Esophagus (tissue), 2 donors: ENCODE results near the gene TTC27. TPM values are rescaled to one million over a fixed set of nuclear protein-coding genes. Genes with fewer than 3 reads are reported as not detected.

Experiments
- H3K27ac ChIP-seq, 2 donors: one replicate each; pipeline ENCODE4 v1.5.1; 2013; ENCODE audit warnings: low read depth in 2 of 2, mild to moderate bottlenecking in 2 of 2, inconsistent platforms in 1 of 2, low read length in 1 of 2, moderate library complexity in 1 of 2
- H3K27me3 ChIP-seq, 2 donors: one replicate each; pipeline ENCODE4 v1.6.1; 2013; ENCODE audit warnings: low read length in 2 of 2, control low read depth in 1 of 2, mild to moderate bottlenecking in 1 of 2; ENCODE audit not compliant: insufficient read depth in 2 of 2, control insufficient read depth in 1 of 2
- H3K36me3 ChIP-seq, 2 donors: one replicate each; pipeline ENCODE4 v1.6.1; 2013; ENCODE audit warnings: low read length in 1 of 2; ENCODE audit not compliant: control insufficient read depth in 2 of 2, insufficient read depth in 2 of 2
- H3K4me1 ChIP-seq, 2 donors: one replicate each; pipeline ENCODE4 v1.6.1; 2013; ENCODE audit warnings: low read length in 1 of 2; ENCODE audit not compliant: control insufficient read depth in 2 of 2, insufficient read depth in 2 of 2
- H3K4me3 ChIP-seq, 2 donors: one replicate each; pipeline ENCODE4 v1.5.1; 2013; ENCODE audit warnings: low read length in 2 of 2, mild to moderate bottlenecking in 2 of 2, low read depth in 1 of 2, moderate library complexity in 1 of 2
- H3K9me3 ChIP-seq, 2 donors: one replicate each; pipeline ENCODE4 v1.6.1; 2013; ENCODE audit warnings: mild to moderate bottlenecking in 2 of 2, low read depth in 1 of 2, low read length in 1 of 2, moderate library complexity in 1 of 2; ENCODE audit not compliant: control insufficient read depth in 2 of 2, insufficient read depth in 1 of 2
- WGBS, 2 donors: extraction: QIAGEN DNeasy Blood & Tissue Kit; methylation state at CpG; one replicate each; pipeline ENCODE4 v1.1.7; 2013; 5-methylcytosine and 5-hydroxymethylcytosine counted together
- polyA plus RNA-seq, 2 donors: library from polyadenylated mRNA; stranded (reverse); fragments of 200-250 nt; gene quantifications; one replicate each; pipeline ENCODE4 v1.2.3, GENCODE V29; 2013
- donor health status: healthy with polysubstance abuse.
- donor health status: Bipolar disorder and iron deficiency.

Gene TTC27
- polyA plus RNA-seq, 2 donors = 3.7 to 9.8 TPM

DNA sequence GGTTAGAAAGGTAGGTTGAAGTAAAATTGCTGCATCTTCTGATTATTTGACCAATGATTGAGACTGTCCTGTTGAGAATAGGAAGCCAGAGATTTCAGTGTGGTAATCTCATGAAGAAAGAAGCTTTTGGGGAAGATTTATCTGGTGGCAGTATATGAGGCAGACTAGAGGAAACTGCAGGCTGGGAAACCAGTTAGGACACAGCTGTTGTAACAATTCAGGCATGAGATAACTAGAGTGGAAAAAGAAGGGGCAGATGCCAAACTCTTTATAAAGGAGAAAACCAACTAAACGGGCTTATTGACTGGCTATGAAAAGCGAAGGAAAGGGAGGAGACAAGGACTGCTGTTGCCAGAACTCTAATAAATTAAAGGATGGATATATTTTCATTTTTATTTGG is 155.6 kb downstream of the TTC27 start:
- no peaks in the 10 kb centered on the region for H3K36me3 ChIP-seq

DNA sequence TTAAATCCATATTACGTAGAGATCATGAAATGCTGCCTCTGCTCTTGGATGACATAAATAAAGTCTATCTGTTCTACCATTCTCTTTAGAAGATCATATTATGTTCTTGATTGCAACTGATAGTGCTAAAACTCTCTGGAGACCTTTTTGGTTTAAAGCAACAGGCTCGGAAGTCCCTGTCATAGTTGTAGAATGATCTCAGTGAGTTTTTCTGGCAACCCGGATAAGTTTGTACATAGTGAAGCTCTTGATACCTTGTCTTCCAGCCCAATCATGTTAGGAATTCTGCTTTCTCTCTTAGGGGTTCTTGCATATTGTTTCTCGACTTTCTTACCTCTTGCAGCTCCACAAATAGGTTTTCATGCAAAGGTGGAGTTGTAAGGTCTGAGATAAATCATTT is 156.1 kb downstream of the TTC27 start:
- H3K27me3 ChIP-seq = no peaks in the 10 kb centered on the region
- no peaks in the 10 kb centered on the region for H3K4me1 ChIP-seq
- H3K4me3 ChIP-seq = no peak overlapping the region
- H3K36me3 ChIP-seq = no peaks in the 10 kb centered on the region
- H3K27ac ChIP-seq = no peak overlapping the region
- 81 to 83% methylated on average over 4 of the region's 4 CpGs for WGBS, 2 donors
- peaks cover 0 to 3% of the 10 kb centered on the region in 2 donors for H3K9me3 ChIP-seq

More for the DNA sequence above, 155.6 kb downstream of the TTC27 start:
- H3K27me3 ChIP-seq = no peaks in the 10 kb centered on the region
- H3K9me3 ChIP-seq = peaks cover 0 to 3% of the 10 kb centered on the region in 2 donors
- WGBS, 2 donors = 70 to 83% methylated on average over 2 of the region's 2 CpGs
- no peaks in the 10 kb centered on the region for H3K4me1 ChIP-seq
- no peak overlapping the region for H3K27ac ChIP-seq
- no peak overlapping the region for H3K4me3 ChIP-seq

GRCh38 chr2:32787207-32787606 is 159.4 kb downstream of the TTC27 start:
- Histone ChIP-seq H3K4me1 (no peaks in the 10 kb centered on the region), H3K9me3 (peaks cover 0 to 3% of the 10 kb centered on the region in 2 donors), H3K27ac (no peak overlapping the region), H3K36me3 (no peaks in the 10 kb centered on the region), H3K27me3 (no peaks in the 10 kb centered on the region), H3K4me3 (no peak overlapping the region)

GRCh38 chr2:32788114-32788513 is 160.3 kb downstream of the TTC27 start:
- Histone ChIP-seq H3K27ac (no peak overlapping the region), H3K27me3 (no peaks in the 10 kb centered on the region), H3K4me3 (no peak overlapping the region), H3K9me3 (peaks cover 0 to 3% of the 10 kb centered on the region in 2 donors), H3K36me3 (peaks cover 0 to 2% of the 10 kb centered on the region in 2 donors), H3K4me1 (no peaks in the 10 kb centered on the region)
- WGBS, 2 donors = 60 to 85% methylated on average over 1 of the region's 1 CpG

- Histone ChIP-seq H3K27me3 (no peaks in the 10 kb centered on the region), H3K4me1 (no peaks in the 10 kb centered on the region), H3K4me3 (no peak overlapping the region), H3K27ac (no peak overlapping the region), H3K36me3 (peaks cover 0 to 2% of the 10 kb centered on the region in 2 donors), H3K9me3 (no peaks in the 10 kb centered on the region)
- WGBS, 2 donors = 89 to 93% methylated on average over 1 of the region's 1 CpG
Observed at GRCh38 chr2:32792416-32792815, 164.6 kb downstream of the TTC27 start.

GRCh38 chr2:32798829-32799228 is 171.0 kb downstream of the TTC27 start:
- H3K27ac ChIP-seq = no peak overlapping the region
- H3K27me3 ChIP-seq = no peaks in the 10 kb centered on the region
- H3K9me3 ChIP-seq = no peaks in the 10 kb centered on the region
- H3K36me3 ChIP-seq = no peaks in the 10 kb centered on the region
- WGBS, 2 donors = 85 to 87% methylated on average over 2 of the region's 2 CpGs
- no peaks in the 10 kb centered on the region for H3K4me1 ChIP-seq
- no peak overlapping the region for H3K4me3 ChIP-seq

DNA sequence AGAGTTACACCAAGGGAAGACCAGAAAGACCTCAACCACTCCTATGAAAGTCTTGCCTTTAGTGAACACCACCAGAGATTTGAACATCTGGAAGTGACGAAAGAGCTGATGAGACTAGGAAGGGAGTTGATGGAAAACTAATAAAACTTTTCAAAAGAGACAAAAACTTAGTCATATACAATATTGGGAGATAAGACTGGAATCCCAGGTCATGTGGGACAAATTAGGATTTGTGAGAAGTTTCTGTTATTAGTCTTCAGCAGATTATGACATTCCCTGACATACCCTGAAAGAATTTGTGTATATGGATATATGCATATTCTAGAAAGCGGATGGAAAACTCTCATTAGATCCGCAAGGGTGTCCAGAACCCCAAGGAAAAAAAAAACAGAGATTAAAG is 173.9 kb downstream of the TTC27 start:
- no peaks in the 10 kb centered on the region for H3K36me3 ChIP-seq
- no peaks in the 10 kb centered on the region for H3K27me3 ChIP-seq
- 96 to 97% methylated on average over 3 of the region's 3 CpGs for WGBS, 2 donors
- H3K27ac ChIP-seq = no peak overlapping the region
- no peak overlapping the region for H3K4me3 ChIP-seq
- no peaks in the 10 kb centered on the region for H3K4me1 ChIP-seq
- no peaks in the 10 kb centered on the region for H3K9me3 ChIP-seq

DNA sequence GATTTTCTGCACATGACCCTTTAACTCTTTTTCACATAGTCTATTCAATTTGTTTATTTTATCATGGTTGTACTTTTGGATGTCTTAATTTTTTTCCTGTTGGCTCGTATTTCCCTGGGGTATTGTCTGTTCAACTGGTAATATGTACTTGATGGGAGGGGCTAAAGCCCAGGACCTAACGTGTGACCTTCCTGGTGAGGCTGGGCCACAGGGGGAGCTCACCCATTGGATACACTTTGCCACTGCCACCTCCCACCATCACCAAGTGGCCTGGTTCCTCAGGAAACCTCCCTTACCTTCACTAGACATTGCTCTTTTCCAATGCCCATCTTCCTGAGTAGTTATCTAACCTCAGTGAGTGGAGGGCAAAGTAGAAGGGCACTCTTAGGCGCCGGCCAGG is 175.0 kb downstream of the TTC27 start:
- Histone ChIP-seq H3K4me3 (no peak overlapping the region), H3K27ac (no peak overlapping the region), H3K9me3 (no peaks in the 10 kb centered on the region), H3K27me3 (no peaks in the 10 kb centered on the region), H3K36me3 (no peaks in the 10 kb centered on the region), H3K4me1 (no peaks in the 10 kb centered on the region)
- 95 to 96% methylated on average over 4 of the region's 4 CpGs for WGBS, 2 donors

DNA sequence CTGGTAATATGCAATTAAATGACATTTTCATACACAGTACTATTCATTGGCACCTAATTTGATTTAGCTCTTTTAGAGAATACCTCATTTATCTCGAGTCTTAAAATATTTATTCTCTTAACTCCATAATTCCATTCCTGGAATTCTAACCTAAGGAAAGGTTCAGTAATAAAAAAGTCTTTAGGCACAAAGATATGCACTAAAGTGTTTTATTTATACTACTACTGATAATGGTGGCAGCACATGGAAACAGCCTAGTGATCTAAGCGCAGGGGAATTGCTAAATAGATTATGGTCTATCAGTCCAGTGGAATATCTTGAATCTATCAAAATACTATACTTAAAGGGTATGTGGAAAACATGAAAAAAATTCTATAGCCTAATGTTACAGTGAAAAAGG is 176.4 kb downstream of the TTC27 start:
- WGBS, 2 donors = 77 to 84% methylated on average over 2 of the region's 2 CpGs
- Histone ChIP-seq H3K27me3 (no peaks in the 10 kb centered on the region), H3K27ac (no peak overlapping the region)

DNA sequence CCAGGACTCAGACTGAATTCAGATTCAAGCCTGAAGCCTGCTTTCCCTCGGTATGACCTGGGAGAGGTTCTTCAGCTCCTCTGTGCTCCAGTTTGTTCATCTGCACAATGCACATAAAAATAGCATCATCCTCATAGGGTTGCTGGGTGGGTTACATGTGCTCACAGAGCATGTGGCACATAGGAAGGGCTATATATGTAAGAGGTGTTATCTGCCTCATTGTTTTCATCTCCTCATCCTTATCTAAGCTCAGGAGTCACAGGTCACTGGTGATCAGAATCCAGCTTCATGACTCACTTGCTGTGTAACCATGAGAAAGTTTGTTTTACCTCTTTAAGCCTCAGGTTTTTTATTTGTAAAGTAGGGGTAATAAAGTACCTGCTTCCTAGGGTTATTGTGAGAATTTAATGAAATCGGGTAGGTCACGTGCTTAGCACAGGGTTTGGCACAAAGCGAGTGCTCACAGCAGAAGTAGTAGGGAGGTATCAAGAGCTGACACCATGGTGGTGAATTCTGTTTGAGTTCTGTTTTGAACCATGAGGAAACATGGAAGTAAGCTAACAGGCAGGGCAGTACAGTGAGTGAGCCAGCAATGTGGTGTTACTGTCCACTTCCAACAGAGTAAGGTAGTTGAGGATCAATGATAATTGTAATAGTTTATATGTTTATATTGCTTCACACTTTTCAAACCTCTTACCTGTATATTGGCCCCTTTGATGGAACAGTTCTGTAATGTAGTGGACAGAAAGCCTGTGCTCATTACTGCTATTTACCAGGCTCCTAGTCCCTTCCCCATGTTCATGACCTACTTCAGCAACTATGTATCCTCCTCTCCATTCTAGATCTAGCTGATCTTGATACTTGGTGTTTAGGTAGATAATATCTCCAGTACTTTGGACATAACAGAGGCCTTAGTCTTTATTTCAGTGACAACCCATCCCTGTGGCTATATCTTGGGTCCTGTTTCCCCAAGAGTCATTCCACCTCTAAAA is 177.6 kb downstream of the TTC27 start:
- Histone ChIP-seq H3K36me3 (no peaks in the 10 kb centered on the region), H3K27me3 (no peaks in the 10 kb centered on the region), H3K4me3 (no peak overlapping the region), H3K27ac (no peak overlapping the region), H3K9me3 (no peaks in the 10 kb centered on the region), H3K4me1 (no peaks in the 10 kb centered on the region)
- 58 to 62% methylated on average over 4 of the region's 4 CpGs for WGBS, 2 donors

More for the DNA sequence above, 176.4 kb downstream of the TTC27 start:
- Histone ChIP-seq H3K4me3 (no peak overlapping the region), H3K9me3 (no peaks in the 10 kb centered on the region), H3K36me3 (no peaks in the 10 kb centered on the region), H3K4me1 (no peaks in the 10 kb centered on the region)
